Memory B cell (primary cell): ENCODE results near the gene WNT10A.
"Not testable (repeated sequence)": the region's sequence is repeated elsewhere in the genome, so short reads cannot be mapped to it uniquely, and the experiment has no call there.

Experiments
- ATAC-seq: fragments of 150-1000 bp; cut with Tn5 transposase; 2 replicates; pipeline ENCODE4 v1.10.0; 2021; ENCODE audit warnings: low read depth, mild to moderate bottlenecking, moderate library complexity
- DNase-seq, 2 donors: peaks; one replicate each; pipeline ENCODE4 v3.0.0; 2022; ENCODE audit warnings: low spot score in 2 of 2
- H3K27ac Mint-ChIP-seq: one replicate; pipeline ENCODE4 v1.8.0; 2022; ENCODE audit warnings: mild to moderate bottlenecking, moderate library complexity, mixed read lengths
- H3K27me3 Mint-ChIP-seq: one replicate; pipeline ENCODE4 v1.8.0; 2022; ENCODE audit warnings: mixed read lengths
- H3K36me3 Mint-ChIP-seq: one replicate; pipeline ENCODE4 v1.8.0; 2022; ENCODE audit warnings: mild to moderate bottlenecking, mixed read lengths
- H3K4me1 Mint-ChIP-seq: one replicate; pipeline ENCODE4 v1.8.0; 2022; ENCODE audit warnings: mixed read lengths
- H3K4me3 Mint-ChIP-seq: one replicate; pipeline ENCODE4 v1.8.0; 2022; ENCODE audit warnings: mild to moderate bottlenecking, moderate library complexity, mixed read lengths
- H3K9me3 Mint-ChIP-seq: one replicate; pipeline ENCODE4 v1.8.0; 2022; ENCODE audit warnings: mixed read lengths

The WNT10A gene

GRCh38 chr2:218880102-218880858 lies at the start of gene WNT10A:
WNT10A (plus strand) TSS chr2:218880852; CDS start chr2:218880996, 144 bp downstream.
- Mint-ChIP-seq H3K9me3 (no peaks in the 10 kb centered on the region), H3K27me3 (peaks cover 1% of the 10 kb centered on the region), H3K4me3 (peak within 1 kb of the TSS; percentile 93), H3K36me3 (no peaks in the 10 kb centered on the region), H3K27ac (peak within 1 kb of the TSS; percentile 97), H3K4me1 (peaks cover 49% of the 10 kb centered on the region)
- ATAC-seq, result peak; percentile 80
- DNase-seq, result peak; percentile 84 to 88

GRCh38 chr2:218831378-218831990 lies 49.2 kb upstream of the WNT10A start, which contains the start of gene PRKAG3:
PRKAG3 (minus strand) TSS chr2:218831803.
- H3K4me3 Mint-ChIP-seq, result no peak within 1 kb of the TSS
- no peaks in the 10 kb centered on the region for H3K9me3 Mint-ChIP-seq
- H3K36me3 Mint-ChIP-seq, result no peaks in the 10 kb centered on the region
- peaks cover 9% of the 10 kb centered on the region for H3K4me1 Mint-ChIP-seq
- peaks cover 26% of the 10 kb centered on the region for H3K27me3 Mint-ChIP-seq
- no peak for DNase-seq
- H3K27ac Mint-ChIP-seq, result no peak within 1 kb of the TSS
- no peak for ATAC-seq

- Mint-ChIP-seq H3K4me3 (no peak overlapping the region), H3K27ac (no peak overlapping the region), H3K36me3 (no peaks in the 10 kb centered on the region), H3K27me3 (peaks cover 22% of the 10 kb centered on the region), H3K9me3 (peaks cover under 1% of the 10 kb centered on the region), H3K4me1 (peaks cover 5% of the 10 kb centered on the region)
- no peak for DNase-seq
- ATAC-seq, result no peak
These were observed 48.6 kb upstream of the WNT10A start for GRCh38 chr2:218832081-218832480.

GRCh38 chr2:218832520-218832919 lies 48.1 kb upstream of the WNT10A start:
- Mint-ChIP-seq H3K36me3 (no peaks in the 10 kb centered on the region), H3K27me3 (peaks cover 23% of the 10 kb centered on the region), H3K4me1 (peaks cover 5% of the 10 kb centered on the region), H3K9me3 (peaks cover 4% of the 10 kb centered on the region), H3K27ac (no peak overlapping the region), H3K4me3 (no peak overlapping the region)
- no peak for ATAC-seq
- DNase-seq, result no peak

- no peak for DNase-seq
- Mint-ChIP-seq H3K4me3 (no peak overlapping the region), H3K27me3 (peaks cover 25% of the 10 kb centered on the region), H3K27ac (no peak overlapping the region), H3K9me3 (peaks cover 8% of the 10 kb centered on the region), H3K4me1 (peaks cover 5% of the 10 kb centered on the region), H3K36me3 (no peaks in the 10 kb centered on the region)
- no peak for ATAC-seq
These were observed 47.5 kb upstream of the WNT10A start for GRCh38 chr2:218833023-218833609.

- H3K4me3 Mint-ChIP-seq, result no peak overlapping the region
These were observed 46.0 kb upstream of the WNT10A start for GRCh38 chr2:218834685-218835084.

GRCh38 chr2:218837495-218837894 lies 43.2 kb upstream of the WNT10A start:
- DNase-seq (no peak), ATAC-seq (no peak)
- Mint-ChIP-seq H3K4me3 (no peak overlapping the region), H3K4me1 (no peaks in the 10 kb centered on the region), H3K9me3 (peaks cover 14% of the 10 kb centered on the region), H3K27ac (no peak overlapping the region), H3K36me3 (peaks cover 3% of the 10 kb centered on the region), H3K27me3 (peaks cover 20% of the 10 kb centered on the region)

More at GRCh38 chr2:218834685-218835084, 46.0 kb upstream of the WNT10A start:
- peaks cover 3% of the 10 kb centered on the region for H3K36me3 Mint-ChIP-seq
- no peak overlapping the region for H3K27ac Mint-ChIP-seq
- H3K4me1 Mint-ChIP-seq, result peaks cover 5% of the 10 kb centered on the region
- peaks cover 27% of the 10 kb centered on the region for H3K27me3 Mint-ChIP-seq
- DNase-seq (no peak), ATAC-seq (no peak)
- peaks cover 11% of the 10 kb centered on the region for H3K9me3 Mint-ChIP-seq

- H3K9me3 Mint-ChIP-seq, result peaks cover 18% of the 10 kb centered on the region
- H3K4me3 Mint-ChIP-seq, result no peak overlapping the region
- H3K36me3 Mint-ChIP-seq, result peaks cover 3% of the 10 kb centered on the region
- H3K27ac Mint-ChIP-seq, result no peak overlapping the region
- no peaks in the 10 kb centered on the region for H3K4me1 Mint-ChIP-seq
- ATAC-seq (no peak), DNase-seq (no peak)
- H3K27me3 Mint-ChIP-seq, result peaks cover 19% of the 10 kb centered on the region
These were observed 41.2 kb upstream of the WNT10A start for GRCh38 chr2:218839430-218839829.

- Mint-ChIP-seq H3K27ac (no peak overlapping the region), H3K4me3 (no peak overlapping the region), H3K36me3 (peaks cover 3% of the 10 kb centered on the region), H3K4me1 (no peaks in the 10 kb centered on the region), H3K27me3 (peaks cover 19% of the 10 kb centered on the region), H3K9me3 (peaks cover 19% of the 10 kb centered on the region)
- no peak for ATAC-seq
- no peak for DNase-seq
These were observed 40.8 kb upstream of the WNT10A start for GRCh38 chr2:218839888-218840287.

GRCh38 chr2:218844334-218844733 lies 36.3 kb upstream of the WNT10A start:
- not testable (repeated sequence) for H3K27me3 Mint-ChIP-seq, H3K36me3 Mint-ChIP-seq, ATAC-seq, H3K4me3 Mint-ChIP-seq, H3K9me3 Mint-ChIP-seq, DNase-seq, H3K4me1 Mint-ChIP-seq, H3K27ac Mint-ChIP-seq

- H3K4me3 Mint-ChIP-seq, H3K36me3 Mint-ChIP-seq, H3K9me3 Mint-ChIP-seq, H3K4me1 Mint-ChIP-seq, DNase-seq, H3K27ac Mint-ChIP-seq, ATAC-seq: not testable (repeated sequence)
- H3K27me3 Mint-ChIP-seq, result peaks cover 18% of the 10 kb centered on the region
These were observed 33.7 kb upstream of the WNT10A start for GRCh38 chr2:218846963-218847362.

- Mint-ChIP-seq H3K36me3 (no peaks in the 10 kb centered on the region), H3K4me1 (peaks cover 7% of the 10 kb centered on the region), H3K27me3 (peaks cover 26% of the 10 kb centered on the region), H3K27ac (no peak overlapping the region), H3K4me3 (no peak overlapping the region), H3K9me3 (no peaks in the 10 kb centered on the region)
- no peak for DNase-seq
- ATAC-seq, result no peak
These were observed 30.9 kb upstream of the WNT10A start for GRCh38 chr2:218849721-218850120.

GRCh38 chr2:218850796-218851195 lies 29.9 kb upstream of the WNT10A start:
- H3K36me3 Mint-ChIP-seq, result no peaks in the 10 kb centered on the region
- H3K4me1 Mint-ChIP-seq, result peaks cover 7% of the 10 kb centered on the region
- DNase-seq, result no peak
- no peak overlapping the region for H3K27ac Mint-ChIP-seq
- no peaks in the 10 kb centered on the region for H3K9me3 Mint-ChIP-seq
- H3K4me3 Mint-ChIP-seq, result no peak overlapping the region
- H3K27me3 Mint-ChIP-seq, result peaks cover 34% of the 10 kb centered on the region
- ATAC-seq, result no peak

GRCh38 chr2:218851286-218851685 lies 29.4 kb upstream of the WNT10A start:
- no peaks in the 10 kb centered on the region for H3K9me3 Mint-ChIP-seq
- ATAC-seq, result no peak

More at GRCh38 chr2:218851286-218851685, 29.4 kb upstream of the WNT10A start:
- no peak overlapping the region for H3K27ac Mint-ChIP-seq
- no peak for DNase-seq
- H3K4me1 Mint-ChIP-seq, result peaks cover 7% of the 10 kb centered on the region
- H3K36me3 Mint-ChIP-seq, result no peaks in the 10 kb centered on the region
- no peak overlapping the region for H3K4me3 Mint-ChIP-seq
- peaks cover 38% of the 10 kb centered on the region for H3K27me3 Mint-ChIP-seq
